ENCODE data around the gene HKDC1.

HKDC1 gene

GRCh38 chr10:69224862-69225657 is 4.9 kb downstream of the HKDC1 start:
- no peak for TF ChIP-seq REST (IDR thresholded peaks at IDR 0.05; ENCODE audit: insufficient read depth in 1 of 2, low read depth in 2 of 2, low read length in 2 of 2)

- no peak for TF ChIP-seq SIN3A (IDR thresholded peaks at IDR 0.05; ENCODE audit: borderline replicate concordance, insufficient read depth, low read length)
- TF ChIP-seq REST (IDR thresholded peaks at IDR 0.05; ENCODE audit: insufficient read depth in 1 of 2, low read depth in 2 of 2, low read length in 2 of 2): no peak
- no peak for TF ChIP-seq POLR2AphosphoS5 (IDR thresholded peaks at IDR 0.05; ENCODE audit: low read depth, low read length)
- no peak for TF ChIP-seq FOXP2 (optimal IDR thresholded peaks at IDR 0.05; ENCODE audit: borderline replicate concordance, extremely low read depth, extremely low read length, insufficient read depth)
- no peak for TF ChIP-seq TAF1 (IDR thresholded peaks at IDR 0.05; ENCODE audit: borderline replicate concordance, insufficient read depth, low read length)
These were observed 5.5 kb downstream of the HKDC1 start for GRCh38 chr10:69225681-69226080.

GRCh38 chr10:69226919-69227450 is 6.9 kb downstream of the HKDC1 start:
- TF ChIP-seq POLR2AphosphoS5 (IDR thresholded peaks at IDR 0.05; ENCODE audit: low read depth, low read length) (no peak), TAF1 (IDR thresholded peaks at IDR 0.05; ENCODE audit: borderline replicate concordance, insufficient read depth, low read length) (no peak), SIN3A (IDR thresholded peaks at IDR 0.05; ENCODE audit: borderline replicate concordance, insufficient read depth, low read length) (no peak), REST (IDR thresholded peaks at IDR 0.05; ENCODE audit: insufficient read depth in 1 of 2, low read depth in 2 of 2, low read length in 2 of 2) (no peak), FOXP2 (optimal IDR thresholded peaks at IDR 0.05; ENCODE audit: borderline replicate concordance, extremely low read depth, extremely low read length, insufficient read depth) (no peak)

- TF ChIP-seq SIN3A (IDR thresholded peaks at IDR 0.05; ENCODE audit: borderline replicate concordance, insufficient read depth, low read length) (no peak), REST (IDR thresholded peaks at IDR 0.05; ENCODE audit: insufficient read depth in 1 of 2, low read depth in 2 of 2, low read length in 2 of 2) (no peak), POLR2AphosphoS5 (IDR thresholded peaks at IDR 0.05; ENCODE audit: low read depth, low read length) (no peak), FOXP2 (optimal IDR thresholded peaks at IDR 0.05; ENCODE audit: borderline replicate concordance, extremely low read depth, extremely low read length, insufficient read depth) (no peak), TAF1 (IDR thresholded peaks at IDR 0.05; ENCODE audit: borderline replicate concordance, insufficient read depth, low read length) (no peak)
These were observed 8.0 kb downstream of the HKDC1 start for GRCh38 chr10:69228151-69228550.

GRCh38 chr10:69229616-69229916 is 9.4 kb downstream of the HKDC1 start:
- no peak for TF ChIP-seq POLR2AphosphoS5 (IDR thresholded peaks at IDR 0.05; ENCODE audit: low read depth, low read length)
- TF ChIP-seq SIN3A (IDR thresholded peaks at IDR 0.05; ENCODE audit: borderline replicate concordance, insufficient read depth, low read length): no peak
- TF ChIP-seq FOXP2 (optimal IDR thresholded peaks at IDR 0.05; ENCODE audit: borderline replicate concordance, extremely low read depth, extremely low read length, insufficient read depth): no peak
- TF ChIP-seq TAF1 (IDR thresholded peaks at IDR 0.05; ENCODE audit: borderline replicate concordance, insufficient read depth, low read length): no peak
- no peak for TF ChIP-seq REST (IDR thresholded peaks at IDR 0.05; ENCODE audit: insufficient read depth in 1 of 2, low read depth in 2 of 2, low read length in 2 of 2)

All from PFSK-1 (cell line).